ENCODE data around the gene OGG1. TPM values are rescaled to one million over a fixed set of nuclear protein-coding genes. Genes with fewer than 3 reads are reported as not detected.

The OGG1 gene
- total RNA-seq (10 to 100 TPM; 40.4 to 46.9 TPM), polyA plus RNA-seq (10 to 100 TPM; 29.2 to 31.5 TPM)

- intact Hi-C loops (cut with micrococcal nuclease): loop anchor here (1.0 kb wide), 7 partner anchors 19 to 354 kb away; partner anchors contain the start of genes BRPF1, CRELD1, JAGN1 and MTMR14
- H3K4me3 ChIP-seq (ENCODE audit: low read length in 2 of 2): peak within 1 kb of the TSS; percentile 58 to 92
- peak within 1 kb of the TSS; percentile 59 for H3K27ac ChIP-seq (ENCODE audit: low read depth, low read length)
- Mint-ChIP-seq H3K9me3 (no peaks in the 10 kb centered on the region), H3K27me3 (no peaks in the 10 kb centered on the region), H3K36me3 (peaks cover 29 to 68% of the 10 kb centered on the region in 2 donors), H3K4me1 (peaks cover 25 to 54% (median 39%) of the 10 kb centered on the region in 4 donors), H3K27ac (peak within 1 kb of the TSS; percentile 93 to 98 (median 95)), H3K4me3 (peak within 1 kb of the TSS; percentile 88 to 98 (median 96))
- H3K4me1 ChIP-seq (ENCODE audit: insufficient read depth, low read length): peaks cover 38% of the 10 kb centered on the region
- ChIA-PET CTCF (ENCODE audit: partially characterized antibody) (interaction anchor here (0.8 to 3.2 kb wide), 6 partner anchors 10 to 60 kb away, joined by 3 to 17 read pairs (median 4); partner anchors contain the start of genes BRPF1 and TTLL3), POLR2A (ENCODE audit: partially characterized antibody) (interaction anchor here (0.9 to 4.1 kb wide), 16 partner anchors 10 to 353 kb away, joined by 3 to 60 read pairs (median 8); partner anchors contain the start of genes ARPC4, BRPF1, CAMK1 and CRELD1)
- H3K9me3 ChIP-seq (ENCODE audit: control insufficient read depth in 1 of 2, low read length in 2 of 2): no peaks in the 10 kb centered on the region
- peak; percentile 95 to 98 (median 96) for DNase-seq
- H3K36me3 ChIP-seq (ENCODE audit: insufficient read depth, low read length): peaks cover 43% of the 10 kb centered on the region
- no peaks in the 10 kb centered on the region for H3K27me3 ChIP-seq (ENCODE audit: insufficient read depth, low read length)
Measured at GRCh38 chr3:9749645-9750555, at the start of gene OGG1. Gene OGG1 (plus strand): TSS chr3:9749952. CDS start chr3:9750287, 335 bp downstream.

- Mint-ChIP-seq H3K27me3 (peaks cover 8 to 14% of the 10 kb centered on the region in 2 donors), H3K4me3 (no peak overlapping the region), H3K9me3 (no peaks in the 10 kb centered on the region), H3K27ac (peak overlapping the region in 1 of 7 donors; percentile 36), H3K36me3 (peaks cover 57 to 60% of the 10 kb centered on the region in 2 donors), H3K4me1 (peaks cover 3 to 17% (median 9%) of the 10 kb centered on the region in 4 donors)
- Histone ChIP-seq H3K36me3 (ENCODE audit: insufficient read depth, low read length) (peaks cover 26% of the 10 kb centered on the region), H3K27ac (ENCODE audit: low read depth, low read length) (no peak overlapping the region), H3K9me3 (ENCODE audit: control insufficient read depth in 1 of 2, low read length in 2 of 2) (no peaks in the 10 kb centered on the region), H3K4me3 (ENCODE audit: low read length in 2 of 2) (no peak overlapping the region), H3K4me1 (ENCODE audit: insufficient read depth, low read length) (peaks cover 10% of the 10 kb centered on the region), H3K27me3 (ENCODE audit: insufficient read depth, low read length) (no peaks in the 10 kb centered on the region)
- intact Hi-C loops (cut with micrococcal nuclease): no loop called here
- ChIA-PET CTCF (ENCODE audit: partially characterized antibody) (no interaction called here), POLR2A (ENCODE audit: partially characterized antibody) (interaction anchor here (1.4 kb wide), 1 partner anchor 9 kb away, joined by 3 read pairs; no protein-coding TSS in a partner anchor)
- DNase-seq: no peak
Measured at GRCh38 chr3:9700536-9700935, 49.2 kb upstream of the OGG1 start.

GRCh38 chr3:9701006-9701405, 48.7 kb upstream of the OGG1 start:
- Mint-ChIP-seq H3K9me3 (no peaks in the 10 kb centered on the region), H3K36me3 (peaks cover 53 to 56% of the 10 kb centered on the region in 2 donors), H3K4me1 (peaks cover 3 to 21% (median 9%) of the 10 kb centered on the region in 4 donors), H3K27me3 (peaks cover 10 to 14% of the 10 kb centered on the region in 2 donors), H3K4me3 (no peak overlapping the region), H3K27ac (peak overlapping the region in 1 of 7 donors; percentile 41)
- Histone ChIP-seq H3K27me3 (ENCODE audit: insufficient read depth, low read length) (no peaks in the 10 kb centered on the region), H3K4me3 (ENCODE audit: low read length in 2 of 2) (no peak overlapping the region), H3K4me1 (ENCODE audit: insufficient read depth, low read length) (peaks cover 10% of the 10 kb centered on the region), H3K27ac (ENCODE audit: low read depth, low read length) (no peak overlapping the region), H3K9me3 (ENCODE audit: control insufficient read depth in 1 of 2, low read length in 2 of 2) (no peaks in the 10 kb centered on the region), H3K36me3 (ENCODE audit: insufficient read depth, low read length) (peaks cover 22% of the 10 kb centered on the region)
- ChIA-PET POLR2A (ENCODE audit: partially characterized antibody) (interaction anchor here (1.4 kb wide), 1 partner anchor 10 kb away, joined by 3 read pairs; no protein-coding TSS in a partner anchor), CTCF (ENCODE audit: partially characterized antibody) (no interaction called here)
- intact Hi-C loops (cut with micrococcal nuclease): no loop called here
- no peak for DNase-seq

- no peaks in the 10 kb centered on the region for H3K9me3 ChIP-seq (ENCODE audit: control insufficient read depth in 1 of 2, low read length in 2 of 2)
- H3K4me1 ChIP-seq (ENCODE audit: insufficient read depth, low read length): peaks cover 10% of the 10 kb centered on the region
- H3K27me3 ChIP-seq (ENCODE audit: insufficient read depth, low read length): no peaks in the 10 kb centered on the region
- CTCF ChIA-PET (ENCODE audit: partially characterized antibody): no interaction called here
- POLR2A ChIA-PET (ENCODE audit: partially characterized antibody): interaction anchor here (0.6 kb wide), 1 partner anchor 57 kb away, joined by 4 read pairs; no protein-coding TSS in a partner anchor
- Mint-ChIP-seq H3K27me3 (peaks cover 10 to 16% of the 10 kb centered on the region in 2 donors), H3K4me1 (peaks cover 5 to 25% (median 9%) of the 10 kb centered on the region in 4 donors), H3K9me3 (no peaks in the 10 kb centered on the region), H3K36me3 (peaks cover 50 to 51% of the 10 kb centered on the region in 2 donors), H3K4me3 (no peak overlapping the region), H3K27ac (peak overlapping the region in 1 of 7 donors; percentile 18)
- peaks cover 18% of the 10 kb centered on the region for H3K36me3 ChIP-seq (ENCODE audit: insufficient read depth, low read length)
- no peak overlapping the region for H3K4me3 ChIP-seq (ENCODE audit: low read length in 2 of 2)
- no peak for DNase-seq
- intact Hi-C loops (cut with micrococcal nuclease): no loop called here
- H3K27ac ChIP-seq (ENCODE audit: low read depth, low read length): no peak overlapping the region
Measured at GRCh38 chr3:9701711-9702110, 48.0 kb upstream of the OGG1 start.

GRCh38 chr3:9703240-9703639, 46.5 kb upstream of the OGG1 start:
- Histone ChIP-seq H3K27ac (ENCODE audit: low read depth, low read length) (no peak overlapping the region), H3K4me1 (ENCODE audit: insufficient read depth, low read length) (peaks cover 10% of the 10 kb centered on the region), H3K36me3 (ENCODE audit: insufficient read depth, low read length) (peaks cover 3% of the 10 kb centered on the region), H3K4me3 (ENCODE audit: low read length in 2 of 2) (no peak overlapping the region), H3K27me3 (ENCODE audit: insufficient read depth, low read length) (no peaks in the 10 kb centered on the region), H3K9me3 (ENCODE audit: control insufficient read depth in 1 of 2, low read length in 2 of 2) (no peaks in the 10 kb centered on the region)
- H3K27ac Mint-ChIP-seq: peak overlapping the region in 1 of 7 donors; percentile 30
- H3K27me3 Mint-ChIP-seq: peaks cover 10 to 16% of the 10 kb centered on the region in 2 donors
- H3K4me1 Mint-ChIP-seq: peaks cover 5 to 25% (median 9%) of the 10 kb centered on the region in 4 donors
- H3K4me3 Mint-ChIP-seq: peak overlapping the region in 7 of 8 donors; percentile 17 to 66 (median 36)
- H3K36me3 Mint-ChIP-seq: peaks cover 37 to 40% of the 10 kb centered on the region in 2 donors
- ChIA-PET POLR2A (ENCODE audit: partially characterized antibody) (interaction anchor here (1.0 to 1.1 kb wide), 2 partner anchors 24 to 28 kb away, joined by 3 read pairs; partner anchors contain the start of gene BRPF1), CTCF (ENCODE audit: partially characterized antibody) (interaction anchor here (0.8 kb wide), 1 partner anchor 120 kb away, joined by 3 read pairs; no protein-coding TSS in a partner anchor)
- no peaks in the 10 kb centered on the region for H3K9me3 Mint-ChIP-seq
- DNase-seq: no peak
- intact Hi-C loops (cut with micrococcal nuclease): no loop called here

GRCh38 chr3:9703736-9704346, 45.9 kb upstream of the OGG1 start, which contains the start of gene CPNE9:
Gene CPNE9 (plus strand): TSS chr3:9703833. CDS start chr3:9703997, 164 bp downstream.
- ChIA-PET CTCF (ENCODE audit: partially characterized antibody) (no interaction called here), POLR2A (ENCODE audit: partially characterized antibody) (interaction anchor here (1.0 to 1.2 kb wide), 3 partner anchors 10 to 28 kb away, joined by 3 read pairs; partner anchors contain the start of gene BRPF1)
- H3K27ac ChIP-seq (ENCODE audit: low read depth, low read length): no peak within 1 kb of the TSS
- no peak for DNase-seq
- peaks cover 5 to 25% (median 9%) of the 10 kb centered on the region in 4 donors for H3K4me1 Mint-ChIP-seq
- intact Hi-C loops (cut with micrococcal nuclease): no loop called here
- H3K9me3 ChIP-seq (ENCODE audit: control insufficient read depth in 1 of 2, low read length in 2 of 2): no peaks in the 10 kb centered on the region
- H3K9me3 Mint-ChIP-seq: no peaks in the 10 kb centered on the region
- peak within 1 kb of the TSS; percentile 17 to 73 (median 56) for H3K4me3 Mint-ChIP-seq
- peaks cover 10% of the 10 kb centered on the region for H3K4me1 ChIP-seq (ENCODE audit: insufficient read depth, low read length)
- peaks cover 10 to 17% of the 10 kb centered on the region in 2 donors for H3K27me3 Mint-ChIP-seq
- H3K27ac Mint-ChIP-seq: peak within 1 kb of the TSS in 2 of 7 donors; percentile 18 to 30
- H3K36me3 ChIP-seq (ENCODE audit: insufficient read depth, low read length): no peaks in the 10 kb centered on the region
- no peaks in the 10 kb centered on the region for H3K27me3 ChIP-seq (ENCODE audit: insufficient read depth, low read length)
- no peak within 1 kb of the TSS for H3K4me3 ChIP-seq (ENCODE audit: low read length in 2 of 2)
- peaks cover 36 to 40% of the 10 kb centered on the region in 2 donors for H3K36me3 Mint-ChIP-seq
